CD14-positive monocyte (primary cell): Measurements from ENCODE around the gene STX8. TPM values are rescaled to one million over a fixed set of nuclear protein-coding genes. Genes with fewer than 3 reads are reported as not detected.

ENCODE experiments used
- DNase-seq, 3 donors: peaks; one replicate each; pipeline ENCODE4 v3.0.0-alpha.2; 2011 to 2022
- H2AFZ ChIP-seq: 2 replicates; pipeline ENCODE4 v1.6.0; 2012; ENCODE audit warnings: mild to moderate bottlenecking, low read depth, low read length, inconsistent platforms; ENCODE audit not compliant: insufficient read depth, poor library complexity, severe bottlenecking
- H3K27ac ChIP-seq, 2 donors: 1 replicate in 1 of 2; 2 replicates in 1 of 2; pipeline ENCODE4 v1.5.1; 2012 to 2013; ENCODE audit warnings: low read length in 2 of 2, control low read depth in 1 of 2, inconsistent platforms in 1 of 2, low read depth in 1 of 2, mild to moderate bottlenecking in 1 of 2
- H3K27me3 ChIP-seq, 2 donors: one replicate each; pipeline versions ENCODE4 v1.6.0 to v1.6.1; 2011 to 2013; ENCODE audit warnings: low read length in 2 of 2; ENCODE audit not compliant: control insufficient read depth in 2 of 2, insufficient read depth in 2 of 2
- H3K36me3 ChIP-seq, 2 donors: replicated peaks in 1 of 2; 1 replicate in 1 of 2; 2 replicates in 1 of 2; pipeline versions ENCODE4 v1.5.1 to v1.6.1; 2012 to 2013; ENCODE audit warnings: low read length in 2 of 2, control low read depth in 1 of 2, inconsistent platforms in 1 of 2, mild to moderate bottlenecking in 1 of 2; ENCODE audit not compliant: insufficient read depth in 2 of 2, control insufficient read depth in 1 of 2
- H3K4me1 ChIP-seq, 2 donors: 1 replicate in 1 of 2; 2 replicates in 1 of 2; pipeline versions ENCODE4 v1.5.1 to v1.6.1; 2012 to 2013; ENCODE audit warnings: low read length in 2 of 2, control low read depth in 1 of 2, inconsistent platforms in 1 of 2, mild to moderate bottlenecking in 1 of 2, moderate library complexity in 1 of 2; ENCODE audit not compliant: insufficient read depth in 2 of 2, control insufficient read depth in 1 of 2
- H3K4me2 ChIP-seq: replicated peaks from 2 replicates; pipeline ENCODE3; 2012; ENCODE audit warnings: low read length, moderate library complexity, mild to moderate bottlenecking; ENCODE audit not compliant: poor library complexity, severe bottlenecking; ENCODE audit errors: extremely low read depth
- H3K4me3 ChIP-seq, 3 experiments: fragments of 200-600 bp in 1 of 3; sonication (generic) in 1 of 3; replicated peaks in 1 of 3; 1 replicate in 2 of 3; 2 replicates in 1 of 3; pipeline ENCODE4 v1.5.1; 2011 to 2013; ENCODE audit warnings: low read length in 3 of 3, mild to moderate bottlenecking in 3 of 3, control low read depth in 2 of 3, low read depth in 2 of 3, inconsistent platforms in 1 of 3, moderate library complexity in 1 of 3
- H3K79me2 ChIP-seq: 2 replicates; pipeline ENCODE4 v1.6.0; 2012; ENCODE audit warnings: mild to moderate bottlenecking, control low read depth, inconsistent platforms, low read length, moderate library complexity; ENCODE audit not compliant: insufficient read depth
- H3K9ac ChIP-seq: 2 replicates; pipeline ENCODE4 v1.6.0; 2017; ENCODE audit warnings: low read length, mild to moderate bottlenecking; ENCODE audit not compliant: insufficient read depth, poor library complexity, severe bottlenecking
- H3K9me3 ChIP-seq, 2 donors: replicated peaks in 1 of 2; 1 replicate in 1 of 2; 2 replicates in 1 of 2; pipeline versions ENCODE4 v1.5.1 to v1.6.1; 2012 to 2013; ENCODE audit warnings: low read length in 2 of 2, control low read depth in 1 of 2; ENCODE audit not compliant: control insufficient read depth in 1 of 2, insufficient read depth in 1 of 2
- H4K20me1 ChIP-seq: 2 replicates; pipeline ENCODE4 v1.6.0; 2012; ENCODE audit warnings: mild to moderate bottlenecking, low read length, control low read depth, moderate library complexity; ENCODE audit not compliant: insufficient read depth
- H3K27ac Mint-ChIP-seq, 7 donors: one replicate each; pipeline ENCODE4 v1.8.0; 2020; ENCODE audit warnings: mild to moderate bottlenecking in 7 of 7, mixed read lengths in 7 of 7, moderate library complexity in 6 of 7, inconsistent platforms in 2 of 7
- H3K27me3 Mint-ChIP-seq, 3 donors: one replicate each; pipeline ENCODE4 v1.8.0; 2021 to 2022; ENCODE audit warnings: low read depth in 3 of 3, mild to moderate bottlenecking in 3 of 3, mixed read lengths in 3 of 3, moderate library complexity in 3 of 3, inconsistent platforms in 1 of 3
- H3K36me3 Mint-ChIP-seq, 2 donors: one replicate each; pipeline ENCODE4 v1.8.0; 2020; ENCODE audit warnings: mixed read lengths in 2 of 2, inconsistent platforms in 1 of 2, mild to moderate bottlenecking in 1 of 2
- H3K4me1 Mint-ChIP-seq: one replicate; pipeline ENCODE4 v1.8.0; 2020; ENCODE audit warnings: mild to moderate bottlenecking, mixed read lengths
- H3K4me3 Mint-ChIP-seq, 2 donors: one replicate each; pipeline ENCODE4 v1.8.0; 2020; ENCODE audit warnings: mild to moderate bottlenecking in 2 of 2, mixed read lengths in 2 of 2, moderate library complexity in 1 of 2
- H3K9me3 Mint-ChIP-seq, 7 donors: one replicate each; pipeline ENCODE4 v1.8.0; 2020 to 2022; ENCODE audit warnings: mixed read lengths in 7 of 7, mild to moderate bottlenecking in 6 of 7, moderate library complexity in 6 of 7, inconsistent platforms in 2 of 7
- WGBS: methylation state at CpG from one replicate; pipeline ENCODE4 v1.1.5; 2013; ENCODE audit warnings: missing lambda C conversion rate; ENCODE audit not compliant: insufficient coverage; 5-methylcytosine and 5-hydroxymethylcytosine counted together
- intact Hi-C, 2 donors: fragments of 100-400 bp; cut with micrococcal nuclease; formaldehyde crosslinking; loops; one replicate each; pipeline versions ENCODE4 v1.15.0 to v1.15.1; 2023
- polyA plus RNA-seq, 3 donors: library from polyadenylated mRNA; depleted of rRNA in 1 of 3; unstranded in 2 of 3; stranded (reverse) in 1 of 3; fragments of 300-500 nt in 2 of 3; fragments of >200 nt in 1 of 3; fragmentation: Illumina TruSeq in 2 of 3; gene quantifications; 1 replicate in 2 of 3; 2 replicates in 1 of 3; pipeline ENCODE4 v1.2.3, GENCODE V29; 2012 to 2021
- TF ChIP-seq, protein P1 (sequence below): fragments of 200-600 bp; IDR thresholded peaks from one replicate; pipeline ENCODE4 v1.8.0; 2022; ENCODE audit warnings: antibody characterized with exemption, mild to moderate bottlenecking

Gene STX8
- polyA plus RNA-seq, 3 donors: 44.4 to 170 (median 142) TPM

- Histone ChIP-seq H3K9ac (no peak overlapping the region), H2AFZ (no peak overlapping the region), H3K4me2 (no peak overlapping the region), H4K20me1 (no peaks in the 10 kb centered on the region), H3K79me2 (no peaks in the 10 kb centered on the region), H3K4me3 (no peak overlapping the region), H3K36me3 (no peaks in the 10 kb centered on the region), H3K27me3 (no peaks in the 10 kb centered on the region), H3K4me1 (no peaks in the 10 kb centered on the region), H3K9me3 (no peaks in the 10 kb centered on the region), H3K27ac (no peak overlapping the region)
- Mint-ChIP-seq H3K27ac (no peak overlapping the region), H3K36me3 (peaks cover 14 to 26% of the 10 kb centered on the region in 2 donors), H3K27me3 (no peaks in the 10 kb centered on the region), H3K4me1 (no peaks in the 10 kb centered on the region), H3K9me3 (no peaks in the 10 kb centered on the region), H3K4me3 (no peak overlapping the region)
- DNase-seq: no peak
- 59% methylated on average over 4 of the region's 7 CpGs for WGBS
- intact Hi-C loops: no loop called here
- TF ChIP-seq, protein P1, sequence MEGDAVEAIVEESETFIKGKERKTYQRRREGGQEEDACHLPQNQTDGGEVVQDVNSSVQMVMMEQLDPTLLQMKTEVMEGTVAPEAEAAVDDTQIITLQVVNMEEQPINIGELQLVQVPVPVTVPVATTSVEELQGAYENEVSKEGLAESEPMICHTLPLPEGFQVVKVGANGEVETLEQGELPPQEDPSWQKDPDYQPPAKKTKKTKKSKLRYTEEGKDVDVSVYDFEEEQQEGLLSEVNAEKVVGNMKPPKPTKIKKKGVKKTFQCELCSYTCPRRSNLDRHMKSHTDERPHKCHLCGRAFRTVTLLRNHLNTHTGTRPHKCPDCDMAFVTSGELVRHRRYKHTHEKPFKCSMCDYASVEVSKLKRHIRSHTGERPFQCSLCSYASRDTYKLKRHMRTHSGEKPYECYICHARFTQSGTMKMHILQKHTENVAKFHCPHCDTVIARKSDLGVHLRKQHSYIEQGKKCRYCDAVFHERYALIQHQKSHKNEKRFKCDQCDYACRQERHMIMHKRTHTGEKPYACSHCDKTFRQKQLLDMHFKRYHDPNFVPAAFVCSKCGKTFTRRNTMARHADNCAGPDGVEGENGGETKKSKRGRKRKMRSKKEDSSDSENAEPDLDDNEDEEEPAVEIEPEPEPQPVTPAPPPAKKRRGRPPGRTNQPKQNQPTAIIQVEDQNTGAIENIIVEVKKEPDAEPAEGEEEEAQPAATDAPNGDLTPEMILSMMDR: no peak
Measured at GRCh38 chr17:9432934-9433421, 142.6 kb downstream of the STX8 start.

DNA sequence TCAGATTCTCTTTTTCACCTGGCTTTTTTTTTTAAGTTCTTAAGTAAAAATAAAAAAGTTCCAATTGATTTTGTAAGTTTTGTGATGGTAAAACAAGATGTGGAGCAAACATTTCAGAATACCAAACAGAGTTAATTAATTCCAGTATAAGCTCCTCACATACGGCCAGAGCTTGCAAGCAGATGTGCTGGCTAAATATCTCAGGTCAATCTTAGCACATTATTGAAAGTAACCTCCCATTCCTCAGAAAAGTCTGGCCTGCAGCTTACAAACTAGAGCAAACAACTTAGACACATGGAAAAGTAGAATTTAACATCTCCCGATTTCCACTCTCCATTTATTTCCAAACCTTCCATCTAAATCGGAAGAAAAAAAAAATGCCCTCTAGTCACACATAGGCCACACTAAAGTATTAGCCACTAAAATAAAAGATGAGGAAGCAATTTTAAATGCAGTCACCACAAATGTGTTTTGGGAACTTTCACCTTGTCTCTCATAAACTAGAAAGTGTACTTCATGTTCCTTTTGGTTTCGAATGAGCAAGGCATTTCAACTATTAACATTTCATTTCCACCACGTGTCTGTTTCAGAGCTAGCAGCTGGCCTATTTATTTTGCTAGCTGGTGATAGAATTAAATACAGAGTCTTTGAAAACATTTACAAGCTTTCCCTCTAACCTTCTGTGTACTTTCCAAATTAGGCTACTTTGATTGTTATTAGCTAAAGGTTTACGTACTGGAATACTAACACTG is 143.3 kb downstream of the STX8 start:
- peaks cover 14 to 26% of the 10 kb centered on the region in 2 donors for H3K36me3 Mint-ChIP-seq
- Histone ChIP-seq H3K9ac (no peak overlapping the region), H3K9me3 (no peaks in the 10 kb centered on the region), H2AFZ (no peak overlapping the region), H3K79me2 (no peaks in the 10 kb centered on the region), H3K27ac (no peak overlapping the region), H4K20me1 (no peaks in the 10 kb centered on the region), H3K4me2 (no peak overlapping the region), H3K4me1 (no peaks in the 10 kb centered on the region), H3K36me3 (no peaks in the 10 kb centered on the region), H3K27me3 (no peaks in the 10 kb centered on the region), H3K4me3 (no peak overlapping the region)
- H3K4me3 Mint-ChIP-seq: no peak overlapping the region
- H3K27me3 Mint-ChIP-seq: no peaks in the 10 kb centered on the region
- no peaks in the 10 kb centered on the region for H3K9me3 Mint-ChIP-seq
- TF ChIP-seq, protein P1: no peak
- H3K4me1 Mint-ChIP-seq: no peaks in the 10 kb centered on the region
- DNase-seq: no peak
- intact Hi-C loops: no loop called here
- no peak overlapping the region for H3K27ac Mint-ChIP-seq
- 100% methylated on average over 1 of the region's 6 CpGs for WGBS
